ENCODE measurements around the gene CEP70.

GRCh38 chr3:138450704-138451424 lies 143.2 kb downstream of the CEP70 start:
- no peak for TF ChIP-seq CTCF (IDR thresholded peaks at IDR 0.05)
- no peak for TF ChIP-seq POLR2AphosphoS5 (IDR thresholded peaks at IDR 0.05)
- TF ChIP-seq POLR2A (IDR thresholded peaks at IDR 0.05) = no peak
